ENCODE results near the gene PCDHGB4.
"Not testable (repeated sequence)": the region's sequence is repeated elsewhere in the genome, so short reads cannot be mapped to it uniquely, and the experiment has no call there.

PCDHGB4 gene

GRCh38 chr5:141366016-141366896 is 21.2 kb upstream of the PCDHGB4 start:
- Histone ChIP-seq H3K9me3 (peaks cover 71% of the 10 kb centered on the region), H4K20me1 (no peaks in the 10 kb centered on the region), H3K4me2 (no peak overlapping the region), H3K27me3 (no peaks in the 10 kb centered on the region), H3K4me3 (no peak overlapping the region), H3K36me3 (no peaks in the 10 kb centered on the region), H3K9ac (no peak overlapping the region), H3K4me1 (no peaks in the 10 kb centered on the region), H3K27ac (no peak overlapping the region)
- no peak for TF ChIP-seq Cebpa-rat (IDR thresholded peaks at IDR 0.05)

GRCh38 chr5:141369994-141370848 is 17.3 kb upstream of the PCDHGB4 start, which contains the start of gene PCDHGB3:
Gene PCDHGB3 (plus strand): TSS chr5:141370242. CDS start chr5:141370395, 153 bp downstream.
- 0 out of 2 replicates have a peak, but pooled peaks cover 7% of the 10 kb centered on the region for H3K36me3 ChIP-seq
- peaks cover 71% of the 10 kb centered on the region for H3K9me3 ChIP-seq
- H3K4me3 ChIP-seq = no peak within 1 kb of the TSS
- no peak within 1 kb of the TSS for H3K4me2 ChIP-seq
- H3K4me1 ChIP-seq = no peaks in the 10 kb centered on the region
- TF ChIP-seq Cebpa-rat (IDR thresholded peaks at IDR 0.05) = no peak
- no peak within 1 kb of the TSS for H3K9ac ChIP-seq
- no peak within 1 kb of the TSS for H3K27ac ChIP-seq
- no peaks in the 10 kb centered on the region for H3K27me3 ChIP-seq
- H4K20me1 ChIP-seq = no peaks in the 10 kb centered on the region

- Histone ChIP-seq H3K9me3 (peaks cover 69% of the 10 kb centered on the region), H3K4me2 (no peak overlapping the region), H3K4me3 (no peak overlapping the region), H3K27me3 (no peaks in the 10 kb centered on the region), H4K20me1 (no peaks in the 10 kb centered on the region), H3K4me1 (no peaks in the 10 kb centered on the region), H3K36me3 (0 out of 2 replicates have a peak, but pooled peaks cover 7% of the 10 kb centered on the region), H3K9ac (no peak overlapping the region), H3K27ac (no peak overlapping the region)
- TF ChIP-seq Cebpa-rat (IDR thresholded peaks at IDR 0.05) = no peak
These were observed 15.7 kb upstream of the PCDHGB4 start for GRCh38 chr5:141371572-141372475.

GRCh38 chr5:141373673-141374317 is 13.7 kb upstream of the PCDHGB4 start, which contains the start of gene PCDHGA6:
Gene PCDHGA6 (plus strand): TSS chr5:141373891. CDS start chr5:141374084, 193 bp downstream.
- Histone ChIP-seq H4K20me1 (no peaks in the 10 kb centered on the region), H3K9ac (no peak within 1 kb of the TSS), H3K4me2 (no peak within 1 kb of the TSS), H3K4me1 (no peaks in the 10 kb centered on the region), H3K27ac (no peak within 1 kb of the TSS), H3K27me3 (no peaks in the 10 kb centered on the region), H3K36me3 (0 out of 2 replicates have a peak, but pooled peaks cover 7% of the 10 kb centered on the region), H3K9me3 (peaks cover 73% of the 10 kb centered on the region), H3K4me3 (no peak within 1 kb of the TSS)
- TF ChIP-seq Cebpa-rat (IDR thresholded peaks at IDR 0.05) = no peak

- Histone ChIP-seq H3K4me2 (no peak overlapping the region), H3K4me3 (no peak overlapping the region), H3K27ac (no peak overlapping the region), H4K20me1 (no peaks in the 10 kb centered on the region), H3K9me3 (peaks cover 73% of the 10 kb centered on the region), H3K4me1 (no peaks in the 10 kb centered on the region), H3K9ac (no peak overlapping the region), H3K36me3 (0 out of 2 replicates have a peak, but pooled peaks cover 7% of the 10 kb centered on the region), H3K27me3 (no peaks in the 10 kb centered on the region)
- TF ChIP-seq Cebpa-rat (IDR thresholded peaks at IDR 0.05) = no peak
These were observed 12.9 kb upstream of the PCDHGB4 start for GRCh38 chr5:141374627-141375026.

GRCh38 chr5:141375444-141376155 is 11.9 kb upstream of the PCDHGB4 start:
- H3K27ac ChIP-seq, H3K27me3 ChIP-seq, H3K9ac ChIP-seq, H3K4me3 ChIP-seq, H4K20me1 ChIP-seq, H3K4me1 ChIP-seq, H3K36me3 ChIP-seq, H3K4me2 ChIP-seq: not testable (repeated sequence)
- peaks cover 65% of the 10 kb centered on the region for H3K9me3 ChIP-seq

- H4K20me1 ChIP-seq = no peaks in the 10 kb centered on the region
- H3K27me3 ChIP-seq = no peaks in the 10 kb centered on the region
- H3K4me3 ChIP-seq = no peak within 1 kb of the TSS
- TF ChIP-seq Cebpa-rat (IDR thresholded peaks at IDR 0.05) = no peak
- H3K9ac ChIP-seq = no peak within 1 kb of the TSS
- H3K4me1 ChIP-seq = no peaks in the 10 kb centered on the region
- peaks cover 34% of the 10 kb centered on the region for H3K9me3 ChIP-seq
- no peak within 1 kb of the TSS for H3K4me2 ChIP-seq
- H3K27ac ChIP-seq = no peak within 1 kb of the TSS
- H3K36me3 ChIP-seq = no peaks in the 10 kb centered on the region
These were observed 4.8 kb upstream of the PCDHGB4 start, which contains the start of gene PCDHGA7 for GRCh38 chr5:141382469-141383294. Gene PCDHGA7 (plus strand): TSS chr5:141382742. CDS start chr5:141382900, 158 bp downstream.

Measured in BLaER1 (cell line).